D721Med (cell line): ENCODE results near the gene PTPRS.

Experiments
- DNase-seq: peaks from one replicate; pipeline ENCODE4 v3.0.0; 2011; ENCODE audit warnings: low spot score; ENCODE audit not compliant: insufficient read length
- FAIRE-seq: peaks from 2 replicates; lab custom pipeline; 2011; peaks lifted over from hg19 to GRCh38; lab: Jason Lieb, UNC
- CTCF ChIP-seq: IDR thresholded peaks from 2 replicates; pipeline ENCODE4 v1.5.1; 2012; ENCODE audit warnings: mild to moderate bottlenecking, control low read depth; ENCODE audit not compliant: insufficient read depth; ENCODE audit errors: missing control alignments

The PTPRS gene

GRCh38 chr19:5326545-5326944 lies 14.1 kb downstream of the PTPRS start:
- no peak for FAIRE-seq
- TF ChIP-seq CTCF: no peak
- no peak for DNase-seq

- no peak for TF ChIP-seq CTCF
- FAIRE-seq: no peak
- DNase-seq: no peak
Measured at GRCh38 chr19:5324947-5325346, 15.7 kb downstream of the PTPRS start.

GRCh38 chr19:5323475-5323811 lies 17.2 kb downstream of the PTPRS start:
- DNase-seq (no peak), FAIRE-seq (no peak)
- TF ChIP-seq CTCF: no peak

GRCh38 chr19:5321851-5322681 lies 18.5 kb downstream of the PTPRS start:
- DNase-seq: no peak
- no peak for FAIRE-seq
- TF ChIP-seq CTCF: no peak

GRCh38 chr19:5321066-5321642 lies 19.5 kb downstream of the PTPRS start:
- TF ChIP-seq CTCF: no peak
- DNase-seq: no peak
- FAIRE-seq: no peak

- DNase-seq (no peak), FAIRE-seq (no peak)
- TF ChIP-seq CTCF: no peak
Measured at GRCh38 chr19:5319516-5319915, 21.1 kb downstream of the PTPRS start.

- DNase-seq (no peak), FAIRE-seq (no peak)
- TF ChIP-seq CTCF: no peak
Measured at GRCh38 chr19:5318306-5318705, 22.3 kb downstream of the PTPRS start.
